Endothelial cell of umbilical vein (primary cell): ENCODE measurements around the gene ITGA1. TPM values are rescaled to one million over a fixed set of nuclear protein-coding genes. Genes with fewer than 3 reads are reported as not detected.
"Not testable (repeated sequence)": the region's sequence is repeated elsewhere in the genome, so short reads cannot be mapped to it uniquely, and the experiment has no call there.

ENCODE experiments used
- BruUV-seq: library from RNA; stranded (reverse); fragments of 400-500 nt; replicated peaks from 2 replicates; lab custom pipeline; 2021; lab: Mats Ljungman, UMichigan
- CTCF ChIA-PET: fragments of 300-600, 350-600 bp; sonication (Branson Sonifier 250); formaldehyde crosslinking; loops from one replicate; lab custom pipeline; 2021; ENCODE audit warnings: antibody characterized with exemption, inconsistent platforms; lab: Charles Lee
- POLR2A ChIA-PET: fragments of 300-600, 350-600 bp; sonication (Branson Sonifier 250); formaldehyde crosslinking; loops from one replicate; lab custom pipeline; 2021; ENCODE audit warnings: antibody characterized with exemption, inconsistent platforms; lab: Charles Lee
- DNase-seq: peaks from one replicate; pipeline ENCODE4 v3.0.0-alpha.2; 2011; ENCODE audit warnings: low read depth, low spot score
- FAIRE-seq: peaks from 2 replicates; lab custom pipeline; 2011; peaks lifted over from hg19 to GRCh38; lab: Jason Lieb, UNC
- H2AFZ ChIP-seq: 2 replicates; pipeline ENCODE4 v1.6.0; 2012; ENCODE audit warnings: low read depth, low read length, control low read depth, inconsistent platforms
- H3K27ac ChIP-seq: 2 replicates; pipeline ENCODE4 v1.5.1; 2011; ENCODE audit warnings: low read depth, mild to moderate bottlenecking, control low read depth, low read length, moderate library complexity; ENCODE audit not compliant: insufficient read depth
- H3K27me3 ChIP-seq, 2 experiments: 2 replicates each; pipeline versions ENCODE4 v1.6.0 to v1.6.1; 2011; ENCODE audit warnings: low read length in 2 of 2, mixed read lengths in 1 of 2; ENCODE audit not compliant: control insufficient read depth in 2 of 2, insufficient read depth in 2 of 2
- H3K36me3 ChIP-seq, 2 experiments: 2 replicates in 1 of 2; 3 replicates in 1 of 2; pipeline ENCODE4 v1.5.1; 2011; ENCODE audit warnings: low read length in 2 of 2, mild to moderate bottlenecking in 1 of 2, moderate library complexity in 1 of 2; ENCODE audit not compliant: control insufficient read depth in 2 of 2, insufficient read depth in 2 of 2; ENCODE audit errors: extremely low read depth in 1 of 2
- H3K4me1 ChIP-seq: 3 replicates; pipeline ENCODE4 v1.5.1; 2011; ENCODE audit warnings: mild to moderate bottlenecking, low read length; ENCODE audit not compliant: control insufficient read depth, insufficient read depth; ENCODE audit errors: extremely low read depth
- H3K4me2 ChIP-seq: 2 replicates; pipeline ENCODE4 v1.6.1; 2011; ENCODE audit warnings: low read length, control low read depth, mixed read lengths; ENCODE audit not compliant: insufficient read depth
- H3K4me3 ChIP-seq, 3 experiments: fragments of 200-600 bp in 1 of 3; sonication (generic), shearing (Covaris generic) in 1 of 3; replicated peaks in 1 of 3; 2 replicates each; pipeline ENCODE4 v1.5.1; 2011 to 2016; ENCODE audit warnings: control low read depth in 3 of 3, low read length in 3 of 3, mild to moderate bottlenecking in 2 of 3, inconsistent platforms in 1 of 3, low read depth in 1 of 3, moderate library complexity in 1 of 3; ENCODE audit not compliant: insufficient read depth in 1 of 3
- H3K79me2 ChIP-seq: 2 replicates; pipeline ENCODE4 v1.6.0; 2012; ENCODE audit warnings: low read length, inconsistent platforms; ENCODE audit not compliant: control insufficient read depth, insufficient read depth
- H3K9ac ChIP-seq: replicated peaks from 2 replicates; pipeline ENCODE3; 2011; ENCODE audit warnings: low read length, control low read depth; ENCODE audit not compliant: insufficient read depth; ENCODE audit errors: extremely low read depth
- H3K9me1 ChIP-seq: replicated peaks from 3 replicates; pipeline ENCODE4 v1.6.0; 2011; ENCODE audit warnings: mild to moderate bottlenecking, low read length; ENCODE audit not compliant: control insufficient read depth, insufficient read depth; ENCODE audit errors: extremely low read depth
- H3K9me3 ChIP-seq: replicated peaks from 2 replicates; pipeline ENCODE4 v1.5.1; 2012; ENCODE audit warnings: low read length, inconsistent platforms; ENCODE audit not compliant: control insufficient read depth, insufficient read depth
- H4K20me1 ChIP-seq: replicated peaks from 2 replicates; pipeline ENCODE3; 2011; ENCODE audit warnings: mild to moderate bottlenecking, low read length; ENCODE audit not compliant: control insufficient read depth, insufficient read depth; ENCODE audit errors: extremely low read depth
- CTCF ChIP-seq, 2 donors: IDR thresholded peaks; 1 replicate in 1 of 2; 2 replicates in 1 of 2; pipeline ENCODE4 v1.5.1; 2011; ENCODE audit warnings: low read length in 2 of 2, mild to moderate bottlenecking in 2 of 2, moderate library complexity in 2 of 2, control low read depth in 1 of 2, inconsistent platforms in 1 of 2, low read depth in 1 of 2; ENCODE audit not compliant: insufficient read depth in 1 of 2; ENCODE audit errors: extremely low read depth in 1 of 2
- EZH2 ChIP-seq: IDR thresholded peaks from 2 replicates; pipeline ENCODE4 v1.6.1; 2012; ENCODE audit warnings: borderline replicate concordance, low read depth, mild to moderate bottlenecking, moderate library complexity, low read length, inconsistent platforms; ENCODE audit not compliant: severe bottlenecking
- FOS ChIP-seq: IDR thresholded peaks from 2 replicates; pipeline ENCODE4 v1.6.1; 2011; ENCODE audit warnings: mild to moderate bottlenecking, low read length, moderate library complexity, borderline replicate concordance; ENCODE audit not compliant: insufficient read depth
- GATA2 ChIP-seq: IDR thresholded peaks from 2 replicates; pipeline ENCODE4 v1.7.0; 2011; ENCODE audit warnings: low read depth, mild to moderate bottlenecking, moderate library complexity, mixed read lengths, low read length; ENCODE audit not compliant: insufficient read length, insufficient read depth
- JUN ChIP-seq: IDR thresholded peaks from 2 replicates; pipeline ENCODE4 v1.6.1; 2011; ENCODE audit warnings: borderline replicate concordance, low read depth; ENCODE audit not compliant: insufficient read length, insufficient read depth
- MAX ChIP-seq: IDR thresholded peaks from 2 replicates; pipeline ENCODE4 v1.6.1; 2011; ENCODE audit not compliant: insufficient read depth, insufficient read length
- MYC ChIP-seq: IDR thresholded peaks from one replicate; pipeline ENCODE4 v1.6.1; 2011; ENCODE audit warnings: mild to moderate bottlenecking, low read depth, low read length
- POLR2A ChIP-seq: IDR thresholded peaks from 2 replicates; pipeline ENCODE4 v1.6.1; 2012; ENCODE audit warnings: low read depth, mild to moderate bottlenecking, control low read depth, low read length
- POLR2AphosphoS5 ChIP-seq: IDR thresholded peaks from 2 replicates; pipeline ENCODE4 v1.6.1; 2012; ENCODE audit warnings: low read depth, mild to moderate bottlenecking, control low read depth, low read length, moderate library complexity; ENCODE audit not compliant: insufficient read depth
- dilution Hi-C: fragments of 300-500 bp; cut with MboI; formaldehyde crosslinking; loops from one replicate; pipeline ENCODE4 v1.15.0; 2019; ENCODE audit warnings: low sequenced_read_pairs; ENCODE audit not compliant: extremely low pct_ligation_motif_present
- intact Hi-C: fragments of 100-400 bp; cut with micrococcal nuclease; formaldehyde crosslinking; loops from one replicate; pipeline ENCODE4 v1.10.0; 2022
- polyA plus RNA-seq, 4 experiments: library from polyadenylated mRNA; depleted of rRNA in 3 of 4; stranded (reverse) in 3 of 4; unstranded in 1 of 4; fragments of >200 nt; gene quantifications; 2 replicates each; pipeline versions ENCODE4 v1.2.1 to v1.2.3, GENCODE V29; 2011 to 2012; ENCODE audit warnings: missing spikeins in 1 of 4
- total RNA-seq: library from RNA; stranded (reverse); gene quantifications from 2 replicates; pipeline ENCODE4 v1.2.3, GENCODE V29; 2021

ITGA1 gene
- total and polyA plus RNA-seq, 2 donors (not counting 3 experiments of a cell fraction or from before 2014, with no cell fraction given): 0.65 to 1.9 TPM

GRCh38 chr5:52864884-52865283, 77.2 kb downstream of the ITGA1 start:
- no TSS peak for BruUV-seq
- POLR2A ChIA-PET: no interaction called here
- no peaks in the 10 kb centered on the region for H3K27me3 ChIP-seq
- H3K36me3 ChIP-seq: no peaks in the 10 kb centered on the region
- CTCF ChIA-PET: no interaction called here
- H3K4me2 ChIP-seq: no peak overlapping the region
- intact Hi-C loops (no loop called here), dilution Hi-C loops (no loop called here)
- no peak overlapping the region for H3K9ac ChIP-seq
- no peaks in the 10 kb centered on the region for H4K20me1 ChIP-seq
- no peak for TF ChIP-seq JUN
- TF ChIP-seq POLR2A: no peak
- no peak for TF ChIP-seq GATA2
- TF ChIP-seq CTCF (IDR thresholded peaks at IDR 0.05; ENCODE audit: extremely low read depth in 1 of 2, insufficient read depth in 1 of 2, low read depth in 1 of 2, low read length in 2 of 2): no peak
- no peak for TF ChIP-seq POLR2AphosphoS5
- TF ChIP-seq MYC: no peak
- TF ChIP-seq MAX: no peak
- TF ChIP-seq EZH2: no peak
- TF ChIP-seq FOS: no peak
- no peak overlapping the region for H3K4me3 ChIP-seq
- no peak for DNase-seq
- no peaks in the 10 kb centered on the region for H3K9me3 ChIP-seq
- H3K79me2 ChIP-seq: no peaks in the 10 kb centered on the region
- no peaks in the 10 kb centered on the region for H3K4me1 ChIP-seq
- no peak overlapping the region for H2AFZ ChIP-seq
- H3K27ac ChIP-seq: no peak overlapping the region
- FAIRE-seq: no peak
- H3K9me1 ChIP-seq: no peaks in the 10 kb centered on the region

GRCh38 chr5:52865991-52866390, 78.3 kb downstream of the ITGA1 start:
- H3K9me1 ChIP-seq, CTCF ChIA-PET, H3K4me3 ChIP-seq, intact Hi-C loops, FAIRE-seq, dilution Hi-C loops, H3K9me3 ChIP-seq, BruUV-seq, H3K9ac ChIP-seq, DNase-seq, H3K4me1 ChIP-seq, H3K27ac ChIP-seq, H3K27me3 ChIP-seq, H2AFZ ChIP-seq, H3K4me2 ChIP-seq, H3K79me2 ChIP-seq, H3K36me3 ChIP-seq, H4K20me1 ChIP-seq, POLR2A ChIA-PET: not testable (repeated sequence)
